ENCODE data around the gene CLDN9. TPM values are rescaled to one million over a fixed set of nuclear protein-coding genes. Genes with fewer than 3 reads are reported as not detected.

CLDN9 gene
- total RNA-seq, 1 donor from 2014 or later = not detected

- intact Hi-C loops (cut with DNase I) = no loop called here
- no peak for DNase-seq (ENCODE audit: low spot score in 2 of 2)
- peaks cover 20% of the 10 kb centered on the region for H3K27me3 ChIP-seq
- no peaks in the 10 kb centered on the region for H3K36me3 ChIP-seq
- H3K9me3 ChIP-seq = no peaks in the 10 kb centered on the region
- H3K4me3 ChIP-seq = no peak overlapping the region
- TF ChIP-seq CTCF (IDR thresholded peaks at IDR 0.05) = no peak
- H3K4me1 ChIP-seq = peaks cover 0 to 13% of the 10 kb centered on the region in 2 donors
- H3K27ac ChIP-seq = no peak overlapping the region
Observed at GRCh38 chr16:3017344-3017743, 4.6 kb downstream of the CLDN9 start.

- no peak for TF ChIP-seq CTCF (IDR thresholded peaks at IDR 0.05)
- Histone ChIP-seq H3K4me1 (peaks cover 5 to 17% of the 10 kb centered on the region in 2 donors), H3K27me3 (peaks cover 14% of the 10 kb centered on the region), H3K36me3 (no peaks in the 10 kb centered on the region), H3K4me3 (no peak within 1 kb of the TSS), H3K27ac (no peak within 1 kb of the TSS), H3K9me3 (no peaks in the 10 kb centered on the region)
- intact Hi-C loops (cut with DNase I) = no loop called here
- DNase-seq (ENCODE audit: low spot score in 2 of 2) = no peak
Observed at GRCh38 chr16:3017794-3018506, 5.2 kb downstream of the CLDN9 start, which contains the start of gene CLDN6. Gene CLDN6, minus strand, starts transcription at chr16:3018183. Its CDS starts 2,162 bp downstream, at chr16:3016021.

DNA sequence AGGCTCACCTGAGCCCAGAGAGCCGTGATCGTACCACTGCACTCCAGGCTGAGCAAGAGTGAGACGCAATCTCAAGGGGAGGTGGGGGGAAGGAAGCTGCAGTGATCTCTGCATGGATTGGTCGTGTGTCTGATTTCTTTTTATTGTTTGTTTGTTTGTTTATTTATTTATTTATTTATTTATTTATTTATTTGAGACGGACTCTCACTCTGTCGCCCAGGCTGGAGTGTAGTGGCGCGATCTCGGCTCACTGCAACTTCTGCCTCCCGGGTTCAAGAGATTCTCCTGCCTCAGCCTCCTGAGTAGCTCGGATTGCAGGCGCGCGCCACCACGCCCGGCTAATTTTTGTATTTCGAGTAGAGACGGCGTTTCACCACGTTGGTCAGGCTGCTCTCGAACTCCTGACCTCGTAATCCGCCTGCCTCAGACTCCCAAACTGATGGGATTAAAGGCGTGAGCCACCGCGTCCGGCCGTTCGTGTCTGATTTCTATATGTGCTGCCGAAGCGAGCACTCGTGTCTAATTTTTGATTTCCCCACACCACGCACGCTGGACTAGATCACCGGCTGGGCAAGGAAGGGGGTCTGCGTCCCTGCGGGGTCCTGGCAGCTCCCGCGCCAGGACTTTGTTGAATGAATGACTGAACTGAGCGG lies 7.0 kb downstream of the CLDN9 start:
- no peaks in the 10 kb centered on the region for H3K9me3 ChIP-seq
- H3K27ac ChIP-seq = peak overlapping the region in 1 of 2 donors; percentile 100
- DNase-seq (ENCODE audit: low spot score in 2 of 2) = no peak
- intact Hi-C loops (cut with DNase I) = loop anchor here (1.0 to 10.0 kb wide), 10 partner anchors 15 to 1407 kb away; partner anchors contain the start of genes BRICD5, CEMP1, CRAMP1 and FLYWCH2
- TF ChIP-seq CTCF (IDR thresholded peaks at IDR 0.05) = no peak
- H3K4me3 ChIP-seq = peak overlapping the region; percentile 68 to 93
- no peaks in the 10 kb centered on the region for H3K36me3 ChIP-seq
- H3K4me1 ChIP-seq = peaks cover 9 to 29% of the 10 kb centered on the region in 2 donors
- H3K27me3 ChIP-seq = peaks cover 6% of the 10 kb centered on the region

DNA sequence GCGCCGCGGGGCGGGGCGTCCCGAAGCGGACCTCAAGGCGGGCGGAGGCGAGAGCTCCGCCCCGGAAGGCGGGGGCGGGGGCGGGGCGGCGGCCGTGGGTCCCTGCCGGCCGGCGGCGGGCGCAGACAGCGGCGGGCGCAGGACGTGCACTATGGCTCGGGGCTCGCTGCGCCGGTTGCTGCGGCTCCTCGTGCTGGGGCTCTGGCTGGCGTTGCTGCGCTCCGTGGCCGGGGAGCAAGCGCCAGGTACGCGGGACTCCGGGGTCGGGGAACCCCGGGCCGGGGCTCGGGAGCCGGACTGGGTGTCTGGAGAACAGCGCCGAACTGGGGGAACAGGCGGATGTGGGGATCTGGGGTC lies 7.5 kb downstream of the CLDN9 start, which contains the start of gene TNFRSF12A:
TSS of gene TNFRSF12A (plus strand) at position 122 of the 357 bp plus-strand sequence. CDS start at position 152, 30 bp downstream.
- Histone ChIP-seq H3K27me3 (peaks cover 6% of the 10 kb centered on the region), H3K4me1 (peaks cover 9 to 34% of the 10 kb centered on the region in 2 donors), H3K27ac (peak within 1 kb of the TSS; percentile 98 to 100), H3K9me3 (no peaks in the 10 kb centered on the region), H3K36me3 (no peaks in the 10 kb centered on the region), H3K4me3 (peak within 1 kb of the TSS; percentile 68 to 93)
- TF ChIP-seq CTCF (IDR thresholded peaks at IDR 0.05) = peak in 1 of 3 experiments; percentile 26
- intact Hi-C loops (cut with DNase I) = loop anchor here (1.0 to 10.0 kb wide), 10 partner anchors 16 to 1408 kb away; partner anchors contain the start of genes BRICD5, CEMP1, CRAMP1 and FLYWCH2
- DNase-seq (ENCODE audit: low spot score in 2 of 2) = peak in 1 of 2 donors; percentile 89

DNA sequence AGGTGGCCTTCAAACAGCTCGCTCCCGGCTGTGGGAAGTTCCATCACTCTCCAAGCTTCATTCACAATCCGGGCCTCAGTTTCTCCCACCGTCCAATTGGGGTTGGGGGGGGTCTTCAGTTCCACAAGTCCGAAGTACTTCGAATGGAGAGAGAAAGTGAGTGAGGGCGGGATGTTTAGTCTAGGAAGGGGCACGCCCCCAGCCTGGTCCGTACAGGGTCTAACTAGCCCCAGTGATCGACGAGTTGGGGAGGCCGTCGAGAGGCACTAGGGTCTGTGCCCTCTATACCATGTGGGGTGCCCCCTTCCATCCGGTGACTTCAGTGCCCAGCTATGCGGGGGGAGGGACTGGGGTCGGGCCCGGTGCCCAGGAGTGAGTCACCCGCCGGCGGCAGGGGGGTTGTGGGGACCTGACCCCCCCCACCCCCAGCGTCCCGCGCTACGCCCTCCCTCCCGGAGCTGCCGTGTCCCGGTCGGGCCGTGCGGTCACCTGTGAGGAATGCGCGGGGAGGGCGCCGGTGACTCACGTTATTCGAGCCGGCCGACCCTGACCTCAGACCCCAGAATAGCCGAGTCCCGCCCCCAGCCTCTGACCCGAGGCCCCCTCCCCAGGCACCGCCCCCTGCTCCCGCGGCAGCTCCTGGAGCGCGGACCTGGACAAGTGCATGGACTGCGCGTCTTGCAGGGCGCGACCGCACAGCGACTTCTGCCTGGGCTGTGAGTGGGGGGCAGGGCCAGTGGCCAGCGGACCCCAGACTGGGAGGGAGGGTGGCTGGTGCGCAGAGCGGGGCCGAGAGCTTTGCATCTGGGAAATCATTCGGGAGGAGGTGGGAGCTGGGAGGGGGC lies 8.1 kb downstream of the CLDN9 start:
- peak; percentile 80 to 97 for DNase-seq (ENCODE audit: low spot score in 2 of 2)
- H3K9me3 ChIP-seq = no peaks in the 10 kb centered on the region
- peak overlapping the region; percentile 68 to 93 for H3K4me3 ChIP-seq
- H3K27me3 ChIP-seq = peaks cover 6% of the 10 kb centered on the region
- peaks cover 9 to 34% of the 10 kb centered on the region in 2 donors for H3K4me1 ChIP-seq
- intact Hi-C loops (cut with DNase I) = loop anchor here (1.0 to 10.0 kb wide), 10 partner anchors 17 to 1409 kb away; partner anchors contain the start of genes BRICD5, CEMP1, CRAMP1 and FLYWCH2
- H3K36me3 ChIP-seq = peaks cover 1 to 2% of the 10 kb centered on the region in 2 donors
- peak overlapping the region; percentile 98 to 100 for H3K27ac ChIP-seq
- peak in 1 of 3 experiments; percentile 9 for TF ChIP-seq CTCF (IDR thresholded peaks at IDR 0.05)
